Lower leg skin (tissue), 4 donors: Measurements from ENCODE around the gene RPL32. TPM values are rescaled to one million over a fixed set of nuclear protein-coding genes. Genes with fewer than 3 reads are reported as not detected.
"Not testable (repeated sequence)": the region's sequence is repeated elsewhere in the genome, so short reads cannot be mapped to it uniquely, and the experiment has no call there.

ENCODE experiments used
- DNase-seq, 2 donors: peaks; one replicate each; pipeline ENCODE4 v3.0.0-alpha.2; 2019; ENCODE audit warnings: low spot score in 2 of 2
- H3K4me3 ChIP-seq: fragments of 200-600 bp; sonication (generic); 2 replicates; pipeline ENCODE4 v1.5.1; 2017; ENCODE audit warnings: mild to moderate bottlenecking, low read depth; ENCODE audit not compliant: poor library complexity, severe bottlenecking
- CTCF ChIP-seq, 3 donors: fragments of 450-650 bp; IDR thresholded peaks; one replicate each; pipeline ENCODE4 v1.5.1; 2016; ENCODE audit warnings: antibody characterized with exemption in 3 of 3, mild to moderate bottlenecking in 3 of 3, moderate library complexity in 2 of 3
- POLR2A ChIP-seq, 2 donors: fragments of 450-650 bp; IDR thresholded peaks; one replicate each; pipeline ENCODE4 v1.6.1; 2016 to 2017; ENCODE audit warnings: antibody characterized with exemption in 2 of 2, mild to moderate bottlenecking in 1 of 2, moderate library complexity in 1 of 2
- WGBS, 2 donors: methylation state at CpG; one replicate each; pipeline ENCODE4 v1.1.5; 2018; 5-methylcytosine and 5-hydroxymethylcytosine counted together
- intact Hi-C: fragments of 100-400 bp; cut with DNase I; formaldehyde crosslinking; loops from one replicate; pipeline ENCODE4 v1.15.0; 2023; ENCODE audit warnings: low total_unique reads
- total RNA-seq, 4 donors: library from RNA; depleted of rRNA; stranded (reverse); fragments of >200 nt; gene quantifications; one replicate each; pipeline ENCODE4 v1.1.0, GENCODE V29; 2016

The RPL32 gene
- total RNA-seq, 4 donors from 2014 or later: 1,042 to 3,119 (median 2,671) TPM

GRCh38 chr3:12797892-12798558 lies 43.3 kb downstream of the RPL32 start:
- intact Hi-C loops: no loop called here
- no peak for DNase-seq

GRCh38 chr3:12797124-12797891 lies 44.1 kb downstream of the RPL32 start:
- TF ChIP-seq CTCF (IDR thresholded peaks at IDR 0.05) (no peak), POLR2A (IDR thresholded peaks at IDR 0.05) (no peak)
- WGBS, 2 donors: 39 to 50% methylated on average over 16 to 17 of the region's 17 CpGs
- DNase-seq: no peak
- intact Hi-C loops: no loop called here
- H3K4me3 ChIP-seq: no peak overlapping the region

More at GRCh38 chr3:12797892-12798558, 43.3 kb downstream of the RPL32 start:
- no peak overlapping the region for H3K4me3 ChIP-seq
- TF ChIP-seq CTCF (IDR thresholded peaks at IDR 0.05): no peak
- TF ChIP-seq POLR2A (IDR thresholded peaks at IDR 0.05): no peak
- WGBS, 2 donors: 58 to 68% methylated on average over 8 of the region's 8 CpGs

GRCh38 chr3:12796171-12797123 lies 44.9 kb downstream of the RPL32 start, which contains the start of gene CAND2:
TSS of gene CAND2 (plus strand) at chr3:12796680. CDS start at chr3:12796721, 41 bp downstream.
- TF ChIP-seq POLR2A (IDR thresholded peaks at IDR 0.05) (no peak), CTCF (IDR thresholded peaks at IDR 0.05) (no peak)
- intact Hi-C loops: no loop called here
- WGBS, 2 donors: 10 to 15% methylated on average over 27 to 52 of the region's 61 CpGs
- peak within 1 kb of the TSS; percentile 31 for H3K4me3 ChIP-seq
- no peak for DNase-seq

GRCh38 chr3:12793701-12794100 lies 47.7 kb downstream of the RPL32 start:
- no peak for TF ChIP-seq CTCF (IDR thresholded peaks at IDR 0.05)
- no peak for TF ChIP-seq POLR2A (IDR thresholded peaks at IDR 0.05)
- intact Hi-C loops: no loop called here
- WGBS, 2 donors: 87% methylated on average over 5 of the region's 5 CpGs
- DNase-seq: no peak
- no peak overlapping the region for H3K4me3 ChIP-seq

GRCh38 chr3:12791430-12791829 lies 49.9 kb downstream of the RPL32 start:
- no peak for DNase-seq
- 79 to 91% methylated on average over 1 of the region's 1 CpG for WGBS, 2 donors
- no peak overlapping the region for H3K4me3 ChIP-seq
- intact Hi-C loops: no loop called here
- TF ChIP-seq POLR2A (IDR thresholded peaks at IDR 0.05) (no peak), CTCF (IDR thresholded peaks at IDR 0.05) (no peak)

GRCh38 chr3:12787967-12788690 lies 53.2 kb downstream of the RPL32 start:
- 84 to 90% methylated on average over 21 to 23 of the region's 23 CpGs for WGBS, 2 donors
- intact Hi-C loops, H3K4me3 ChIP-seq, DNase-seq: not testable (repeated sequence)

GRCh38 chr3:12787346-12787745 lies 54.0 kb downstream of the RPL32 start:
- H3K4me3 ChIP-seq, intact Hi-C loops: not testable (repeated sequence)
- peak; percentile 51 to 90 for DNase-seq
- 25 to 68% methylated on average over 8 to 9 of the region's 9 CpGs for WGBS, 2 donors
